Progenitor cell of endocrine pancreas (in vitro differentiated cells): ENCODE results near the gene SLC9A7. TPM values are rescaled to one million over a fixed set of nuclear protein-coding genes. Genes with fewer than 3 reads are reported as not detected.

Experiments used
- DNase-seq: peaks from one replicate; pipeline ENCODE4 v3.0.0; 2021; ENCODE audit warnings: low spot score; ENCODE audit not compliant: unreplicated experiment
- H3K27ac Mint-ChIP-seq: 2 replicates; pipeline ENCODE4 v1.8.0; 2021; ENCODE audit warnings: mild to moderate bottlenecking, moderate library complexity, mixed read lengths
- H3K27me3 Mint-ChIP-seq: 2 replicates; pipeline ENCODE4 v1.8.0; 2021; ENCODE audit warnings: mixed read lengths
- H3K36me3 Mint-ChIP-seq: 2 replicates; pipeline ENCODE4 v1.8.0; 2022; ENCODE audit warnings: mixed read lengths; ENCODE audit not compliant: insufficient read depth
- H3K4me1 Mint-ChIP-seq: 2 replicates; pipeline ENCODE4 v1.8.0; 2021; ENCODE audit warnings: low read depth, mixed read lengths
- H3K4me3 Mint-ChIP-seq: 2 replicates; pipeline ENCODE4 v1.8.0; 2021; ENCODE audit warnings: low read depth, mild to moderate bottlenecking, moderate library complexity, mixed read lengths
- H3K9me3 Mint-ChIP-seq: 2 replicates; pipeline ENCODE4 v1.8.0; 2021; ENCODE audit warnings: low read depth, mixed read lengths
- total RNA-seq: library from RNA; stranded (reverse); gene quantifications from 2 replicates; pipeline ENCODE4 v1.2.1, GENCODE V29; 2021
- TF ChIP-seq, protein P1 (sequence below): fragments of 200-600 bp; sonication (generic); IDR thresholded peaks from one replicate; pipeline ENCODE4 v1.5.0; 2021; ENCODE audit warnings: antibody characterized with exemption, mild to moderate bottlenecking; ENCODE audit not compliant: unreplicated experiment

Gene SLC9A7
- total RNA-seq, 1 donor from 2014 or later, result 9.5 TPM

DNA sequence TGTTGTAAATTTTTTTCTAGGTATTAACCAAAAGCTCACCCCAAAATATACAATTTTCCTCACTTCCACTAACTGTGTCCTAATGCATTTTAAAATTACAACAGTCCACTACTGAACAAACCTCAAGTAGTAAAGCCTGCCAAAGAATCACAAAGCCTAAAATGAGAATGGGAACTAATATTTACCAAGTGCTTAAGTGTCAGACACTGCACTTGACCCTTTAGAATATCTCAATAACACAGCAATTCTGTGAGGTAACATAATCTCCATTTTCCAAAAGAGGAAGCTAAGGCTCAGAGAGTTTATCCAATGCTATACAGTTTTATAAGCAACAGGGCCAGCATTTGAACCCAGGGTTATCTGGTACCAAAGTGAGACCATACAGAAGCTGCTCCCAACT lies 4.9 kb downstream of the SLC9A7 start:
- no peaks in the 10 kb centered on the region for H3K36me3 Mint-ChIP-seq
- no peak overlapping the region for H3K4me3 Mint-ChIP-seq
- no peak for DNase-seq
- no peak overlapping the region for H3K27ac Mint-ChIP-seq
- no peaks in the 10 kb centered on the region for H3K27me3 Mint-ChIP-seq
- TF ChIP-seq, protein P1, sequence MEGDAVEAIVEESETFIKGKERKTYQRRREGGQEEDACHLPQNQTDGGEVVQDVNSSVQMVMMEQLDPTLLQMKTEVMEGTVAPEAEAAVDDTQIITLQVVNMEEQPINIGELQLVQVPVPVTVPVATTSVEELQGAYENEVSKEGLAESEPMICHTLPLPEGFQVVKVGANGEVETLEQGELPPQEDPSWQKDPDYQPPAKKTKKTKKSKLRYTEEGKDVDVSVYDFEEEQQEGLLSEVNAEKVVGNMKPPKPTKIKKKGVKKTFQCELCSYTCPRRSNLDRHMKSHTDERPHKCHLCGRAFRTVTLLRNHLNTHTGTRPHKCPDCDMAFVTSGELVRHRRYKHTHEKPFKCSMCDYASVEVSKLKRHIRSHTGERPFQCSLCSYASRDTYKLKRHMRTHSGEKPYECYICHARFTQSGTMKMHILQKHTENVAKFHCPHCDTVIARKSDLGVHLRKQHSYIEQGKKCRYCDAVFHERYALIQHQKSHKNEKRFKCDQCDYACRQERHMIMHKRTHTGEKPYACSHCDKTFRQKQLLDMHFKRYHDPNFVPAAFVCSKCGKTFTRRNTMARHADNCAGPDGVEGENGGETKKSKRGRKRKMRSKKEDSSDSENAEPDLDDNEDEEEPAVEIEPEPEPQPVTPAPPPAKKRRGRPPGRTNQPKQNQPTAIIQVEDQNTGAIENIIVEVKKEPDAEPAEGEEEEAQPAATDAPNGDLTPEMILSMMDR, result no peak
- peaks cover 4% of the 10 kb centered on the region for H3K9me3 Mint-ChIP-seq
- H3K4me1 Mint-ChIP-seq, result peaks cover 11% of the 10 kb centered on the region

DNA sequence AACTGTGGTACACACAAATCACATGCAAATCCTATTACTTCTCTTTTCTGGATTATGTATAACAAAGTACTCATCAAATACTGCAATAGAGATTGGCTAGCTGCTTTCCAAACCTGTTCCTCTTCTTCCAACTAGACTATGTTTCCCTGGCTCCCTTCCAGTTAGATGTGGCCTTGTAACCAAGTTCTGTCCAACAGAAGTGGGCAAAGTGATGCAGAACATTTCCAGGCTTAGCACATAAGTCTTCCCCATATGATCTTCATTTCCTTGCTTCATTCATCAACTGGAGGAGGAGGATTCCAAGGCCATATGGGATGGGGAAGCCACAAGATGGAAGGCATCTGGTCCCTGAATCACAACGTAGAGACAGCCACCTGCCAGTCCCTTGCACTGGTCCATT lies 8.0 kb downstream of the SLC9A7 start:
- H3K9me3 Mint-ChIP-seq, result peaks cover 13% of the 10 kb centered on the region
- no peak for DNase-seq
- H3K4me1 Mint-ChIP-seq, result peaks cover 7% of the 10 kb centered on the region
- H3K27me3 Mint-ChIP-seq, result no peaks in the 10 kb centered on the region
- H3K4me3 Mint-ChIP-seq, result no peak overlapping the region
- TF ChIP-seq, protein P1, result no peak
- H3K27ac Mint-ChIP-seq, result no peak overlapping the region
- no peaks in the 10 kb centered on the region for H3K36me3 Mint-ChIP-seq

DNA sequence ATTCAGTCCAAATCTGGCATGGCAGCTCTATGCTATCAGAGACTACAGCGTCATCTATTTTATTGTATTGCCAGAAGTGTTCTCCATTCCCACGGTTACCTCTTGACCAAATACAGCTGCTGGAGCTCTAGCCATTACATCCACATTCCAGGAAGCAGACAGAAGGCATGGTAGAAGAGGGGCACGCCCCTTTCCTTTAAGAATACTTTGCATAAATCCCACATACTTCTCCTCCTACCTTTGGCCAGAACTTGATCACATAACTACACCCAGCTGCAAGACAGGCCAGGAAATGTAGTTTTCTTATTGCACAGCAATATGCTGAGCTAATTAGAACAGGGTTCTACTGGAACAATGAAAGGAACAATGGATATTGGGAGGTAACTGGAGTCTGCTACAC lies 14.9 kb downstream of the SLC9A7 start:
- Mint-ChIP-seq H3K36me3 (peaks cover 9% of the 10 kb centered on the region), H3K27me3 (no peaks in the 10 kb centered on the region), H3K27ac (no peak overlapping the region), H3K4me3 (no peak overlapping the region), H3K4me1 (no peaks in the 10 kb centered on the region), H3K9me3 (peaks cover 44% of the 10 kb centered on the region)
- TF ChIP-seq, protein P1, result no peak
- DNase-seq, result no peak

DNA sequence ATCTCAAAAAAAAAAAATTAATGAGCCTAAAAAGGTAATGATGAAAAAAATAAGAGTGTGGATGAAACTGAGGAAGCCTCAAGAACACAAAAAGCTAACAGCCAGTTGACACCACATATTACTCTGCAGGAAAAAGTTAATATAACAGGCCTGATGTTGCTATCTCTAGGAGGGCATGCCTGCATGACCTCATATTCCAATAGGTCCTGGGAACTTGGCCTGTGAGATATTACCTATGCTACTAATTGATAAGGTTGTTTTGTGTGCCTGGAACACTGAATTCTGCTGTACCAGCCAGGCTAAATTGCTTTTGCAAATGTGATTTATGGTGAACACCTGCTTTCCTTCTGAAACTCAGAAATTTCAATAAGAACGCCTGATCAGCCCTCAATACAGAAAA lies 15.9 kb downstream of the SLC9A7 start:
- no peaks in the 10 kb centered on the region for H3K27me3 Mint-ChIP-seq
- DNase-seq, result no peak
- H3K4me1 Mint-ChIP-seq, result no peaks in the 10 kb centered on the region
- H3K27ac Mint-ChIP-seq, result no peak overlapping the region
- H3K4me3 Mint-ChIP-seq, result no peak overlapping the region
- peaks cover 47% of the 10 kb centered on the region for H3K9me3 Mint-ChIP-seq
- TF ChIP-seq, protein P1, result no peak
- peaks cover 9% of the 10 kb centered on the region for H3K36me3 Mint-ChIP-seq

DNA sequence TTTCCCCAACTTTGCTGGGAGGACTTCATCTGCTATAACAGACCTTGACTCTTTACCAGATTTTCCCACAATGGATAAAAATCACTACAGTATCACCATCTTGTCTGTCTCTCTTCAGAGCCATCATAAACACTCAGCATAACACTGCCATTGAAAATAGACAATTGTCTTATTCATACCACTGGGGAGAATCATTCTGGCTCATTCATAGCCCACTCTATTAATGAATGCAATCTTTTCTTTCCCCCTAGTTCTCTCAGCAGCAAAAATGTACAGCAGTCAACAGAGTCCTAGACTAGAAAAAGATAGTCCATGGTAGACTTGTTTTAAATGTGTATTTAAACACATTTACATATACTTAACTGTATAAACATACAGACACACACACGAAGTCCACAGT lies 19.2 kb downstream of the SLC9A7 start:
- TF ChIP-seq, protein P1, result no peak
- DNase-seq, result no peak
- Mint-ChIP-seq H3K36me3 (peaks cover 18% of the 10 kb centered on the region), H3K27ac (no peak overlapping the region), H3K9me3 (peaks cover 63% of the 10 kb centered on the region), H3K27me3 (no peaks in the 10 kb centered on the region), H3K4me1 (no peaks in the 10 kb centered on the region), H3K4me3 (no peak overlapping the region)
